Measurements from ENCODE around the gene SYPL2. TPM values are rescaled to one million over a fixed set of nuclear protein-coding genes. Genes with fewer than 3 reads are reported as not detected.
"Not testable (repeated sequence)": the region's sequence is repeated elsewhere in the genome, so short reads cannot be mapped to it uniquely, and the experiment has no call there.

Gene SYPL2
- polyA plus RNA-seq, 2 of the 4 experiments (the other 2 are of a cell fraction) = 0.04 to 0.05 TPM

- FAIRE-seq = no peak
- no peaks in the 10 kb centered on the region for H3K9me3 ChIP-seq
- no peak for DNase-seq (ENCODE audit: low read depth in 1 of 2, low spot score in 1 of 2)
- WGBS (ENCODE audit: missing lambda C conversion rate) = 0% methylated on average over 1 of the region's 1 CpG
- no peak for TF ChIP-seq NPAS2 (CRISPR knock-in tag; IDR thresholded peaks at IDR 0.05; ENCODE audit: borderline replicate concordance)
- TF ChIP-seq CHD2 (IDR thresholded peaks at IDR 0.05; ENCODE audit: low read length, partially characterized antibody) = no peak
- TF ChIP-seq, protein P1, sequence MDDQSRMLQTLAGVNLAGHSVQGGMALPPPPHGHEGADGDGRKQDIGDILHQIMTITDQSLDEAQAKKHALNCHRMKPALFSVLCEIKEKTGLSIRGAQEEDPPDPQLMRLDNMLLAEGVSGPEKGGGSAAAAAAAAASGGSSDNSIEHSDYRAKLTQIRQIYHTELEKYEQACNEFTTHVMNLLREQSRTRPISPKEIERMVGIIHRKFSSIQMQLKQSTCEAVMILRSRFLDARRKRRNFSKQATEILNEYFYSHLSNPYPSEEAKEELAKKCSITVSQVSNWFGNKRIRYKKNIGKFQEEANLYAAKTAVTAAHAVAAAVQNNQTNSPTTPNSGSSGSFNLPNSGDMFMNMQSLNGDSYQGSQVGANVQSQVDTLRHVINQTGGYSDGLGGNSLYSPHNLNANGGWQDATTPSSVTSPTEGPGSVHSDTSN (IDR thresholded peaks at IDR 0.05) = no peak
- no peak for TF ChIP-seq KDM5A (IDR thresholded peaks at IDR 0.05)
- TF ChIP-seq HES2 (IDR thresholded peaks at IDR 0.05) = no peak
- no peak for TF ChIP-seq SREBF2 (IDR thresholded peaks at IDR 0.05)
- TF ChIP-seq EHMT2 (IDR thresholded peaks at IDR 0.05; ENCODE audit: low read depth) = no peak
- no peak for TF ChIP-seq POLR2A (IDR thresholded peaks at IDR 0.05; ENCODE audit: low read length)
- ChIA-PET POLR2A (no interaction called here), CTCF (no interaction called here)
- no peak overlapping the region for H3K4me3 ChIP-seq
- H3K4me1 ChIP-seq = no peaks in the 10 kb centered on the region
- H3K4me2 ChIP-seq = no peak overlapping the region
- H3K27ac ChIP-seq = no peak overlapping the region
- no peak for ATAC-seq
Measured at GRCh38 chr1:109444346-109444745, 22.0 kb upstream of the SYPL2 start.

- H3K9me3 ChIP-seq; CTCF ChIA-PET; H3K4me2 ChIP-seq; FAIRE-seq; POLR2A ChIA-PET; DNase-seq (ENCODE audit: low read depth in 1 of 2, low spot score in 1 of 2); H3K27ac ChIP-seq; H3K4me1 ChIP-seq; ATAC-seq; H3K4me3 ChIP-seq: not testable (repeated sequence)
- WGBS (ENCODE audit: missing lambda C conversion rate) = 32% methylated on average over 11 of the region's 11 CpGs
Measured at GRCh38 chr1:109445949-109446695, 20.2 kb upstream of the SYPL2 start.

GRCh38 chr1:109447524-109447923 lies 18.8 kb upstream of the SYPL2 start:
- DNase-seq (ENCODE audit: low read depth in 1 of 2, low spot score in 1 of 2) (no peak), ATAC-seq (no peak), FAIRE-seq (no peak)
- Histone ChIP-seq H3K4me3 (no peak overlapping the region), H3K27ac (no peak overlapping the region), H3K4me2 (no peak overlapping the region), H3K4me1 (no peaks in the 10 kb centered on the region), H3K9me3 (no peaks in the 10 kb centered on the region)
- TF ChIP-seq MAFK (IDR thresholded peaks at IDR 0.05; ENCODE audit: partially characterized antibody) (peak; percentile 45), BCL3 (IDR thresholded peaks at IDR 0.05) (no peak)
- 47% methylated on average over 4 of the region's 4 CpGs for WGBS (ENCODE audit: missing lambda C conversion rate)
- ChIA-PET POLR2A (no interaction called here), CTCF (no interaction called here)

- no peak overlapping the region for H3K4me3 ChIP-seq
- ATAC-seq = no peak
- no peak overlapping the region for H3K27ac ChIP-seq
- H3K4me1 ChIP-seq = no peaks in the 10 kb centered on the region
- no peak overlapping the region for H3K4me2 ChIP-seq
- FAIRE-seq = no peak
- no peak for DNase-seq (ENCODE audit: low read depth in 1 of 2, low spot score in 1 of 2)
- 84% methylated on average over 1 of the region's 1 CpG for WGBS (ENCODE audit: missing lambda C conversion rate)
- CTCF ChIA-PET = interaction anchor here (0.8 to 2.2 kb wide), 2 partner anchors 24 to 36 kb away, joined by 3 to 7 read pairs; no protein-coding TSS in a partner anchor
- POLR2A ChIA-PET = no interaction called here
- TF ChIP-seq MAZ (IDR thresholded peaks at IDR 0.05; ENCODE audit: borderline replicate concordance, low read depth, low read length) = no peak
- no peak for TF ChIP-seq CHD4 (IDR thresholded peaks at IDR 0.05; ENCODE audit: borderline replicate concordance)
- TF ChIP-seq, protein P1 (IDR thresholded peaks at IDR 0.05) = no peak
- no peak for TF ChIP-seq EP300 (IDR thresholded peaks at IDR 0.05)
- no peak for TF ChIP-seq HEYL (CRISPR knock-in tag; IDR thresholded peaks at IDR 0.05)
- no peak for TF ChIP-seq ZNF302 (CRISPR knock-in tag; IDR thresholded peaks at IDR 0.05)
- no peak for TF ChIP-seq GATA3 (IDR thresholded peaks at IDR 0.05; ENCODE audit: borderline replicate concordance)
- TF ChIP-seq KDM1A (IDR thresholded peaks at IDR 0.05; ENCODE audit: low read depth) = no peak
- TF ChIP-seq, protein P2, sequence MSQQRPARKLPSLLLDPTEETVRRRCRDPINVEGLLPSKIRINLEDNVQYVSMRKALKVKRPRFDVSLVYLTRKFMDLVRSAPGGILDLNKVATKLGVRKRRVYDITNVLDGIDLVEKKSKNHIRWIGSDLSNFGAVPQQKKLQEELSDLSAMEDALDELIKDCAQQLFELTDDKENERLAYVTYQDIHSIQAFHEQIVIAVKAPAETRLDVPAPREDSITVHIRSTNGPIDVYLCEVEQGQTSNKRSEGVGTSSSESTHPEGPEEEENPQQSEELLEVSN (IDR thresholded peaks at IDR 0.05; ENCODE audit: borderline replicate concordance, low read depth) = no peak
- no peak for TF ChIP-seq HOXA7 (CRISPR knock-in tag; IDR thresholded peaks at IDR 0.05)
- no peaks in the 10 kb centered on the region for H3K9me3 ChIP-seq
Measured at GRCh38 chr1:109454497-109455133, 11.7 kb upstream of the SYPL2 start.
